HG02884 (cell line): Measurements from ENCODE around the gene ATP8B3.
"Not testable (repeated sequence)": the region's sequence is repeated elsewhere in the genome, so short reads cannot be mapped to it uniquely, and the experiment has no call there.

Source experiments
- ATAC-seq: cut with Tn5 transposase; IDR thresholded peaks from one replicate; pipeline ENCODE4 v1.9.1; 2021; ENCODE audit warnings: mild to moderate bottlenecking, moderate library complexity; ENCODE audit not compliant: unreplicated experiment

The ATP8B3 gene

DNA sequence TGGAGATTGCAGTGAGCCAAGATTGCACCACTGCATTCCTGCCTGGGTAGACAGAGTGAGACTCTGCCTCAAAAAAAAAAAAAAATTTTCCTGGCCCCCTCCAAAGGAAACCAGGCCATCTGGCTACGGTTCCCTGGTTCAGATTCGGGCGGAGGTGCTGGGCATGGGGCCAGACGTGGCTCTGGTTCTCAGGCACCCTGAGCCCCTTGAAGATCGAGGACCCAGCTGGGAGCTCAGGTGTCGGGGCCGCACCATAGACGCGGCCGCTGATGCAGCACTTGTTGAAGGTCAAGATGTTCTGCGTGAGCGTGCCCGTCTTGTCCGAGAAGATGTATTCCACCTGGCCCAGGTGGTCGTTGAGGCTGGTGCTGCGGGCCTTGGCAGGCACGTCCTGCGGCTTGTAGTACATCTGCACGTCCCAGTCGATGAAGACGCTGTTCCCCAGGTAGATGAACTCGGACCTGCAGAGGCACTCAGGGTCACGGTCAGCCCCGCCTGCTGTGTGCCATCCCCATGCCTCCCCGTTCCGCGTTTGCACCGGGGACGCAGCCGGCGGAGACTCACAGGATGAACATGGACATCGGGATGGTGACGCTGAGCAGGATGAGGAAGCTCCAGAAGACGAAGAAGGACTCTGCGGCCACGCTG lies 12.3 kb downstream of the ATP8B3 start:
- ATAC-seq, result no peak

DNA sequence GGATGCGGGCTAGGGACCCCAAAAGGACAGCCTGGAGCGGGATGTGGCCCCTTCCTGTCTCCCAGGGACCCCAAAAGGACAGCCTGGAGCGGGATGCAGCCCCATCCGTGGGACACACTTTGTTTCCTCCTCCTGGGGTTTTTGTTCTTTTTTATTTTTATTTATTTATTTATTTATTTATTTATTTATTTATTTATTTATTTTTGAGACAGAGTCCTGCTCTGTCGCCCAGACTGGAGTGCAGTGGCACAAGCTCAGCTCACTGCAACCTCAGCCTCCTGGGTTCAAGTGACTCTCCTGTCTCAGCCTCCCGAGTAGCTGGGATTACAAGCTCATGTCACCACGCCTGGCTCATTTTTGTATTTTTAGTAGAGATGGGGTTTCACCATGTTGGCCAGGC lies 14.8 kb downstream of the ATP8B3 start:
- not testable (repeated sequence) for ATAC-seq

DNA sequence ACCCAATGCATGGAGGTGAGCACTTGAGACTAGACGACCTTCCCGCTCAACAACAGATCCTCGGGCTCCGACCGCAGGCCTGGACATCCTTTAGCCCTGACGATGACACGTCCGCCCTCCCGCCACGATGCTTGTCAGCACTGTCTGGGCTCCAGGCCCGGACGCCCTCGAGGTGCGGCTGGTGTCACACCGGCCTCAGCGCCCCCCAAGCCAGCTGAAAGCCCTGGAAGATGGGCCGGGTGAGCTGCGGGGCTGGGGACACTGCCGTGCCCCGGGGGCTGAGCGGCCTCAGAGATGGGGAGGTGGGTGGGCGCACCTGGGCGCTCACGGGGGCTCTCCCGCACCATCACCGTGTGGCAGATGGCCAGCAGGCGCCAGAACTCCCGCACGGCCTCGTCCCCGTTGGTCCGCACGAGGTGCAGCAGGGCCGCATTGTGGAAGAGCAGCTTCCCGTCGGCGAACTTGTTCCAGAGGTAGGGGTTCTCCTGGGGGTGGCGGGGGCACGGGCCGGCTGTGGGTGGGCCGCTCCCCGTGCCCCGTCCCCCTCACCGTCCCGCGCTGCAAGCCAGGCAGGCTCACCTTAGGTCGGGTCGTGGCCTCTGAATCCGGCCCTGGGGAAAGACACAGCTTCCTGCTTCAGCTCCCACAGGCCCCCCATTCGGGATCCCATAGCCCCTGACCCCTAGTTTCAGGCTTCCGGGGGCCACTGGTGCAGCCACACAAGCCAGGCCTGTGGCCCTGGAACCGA lies 15.5 kb downstream of the ATP8B3 start:
- ATAC-seq, result no peak

DNA sequence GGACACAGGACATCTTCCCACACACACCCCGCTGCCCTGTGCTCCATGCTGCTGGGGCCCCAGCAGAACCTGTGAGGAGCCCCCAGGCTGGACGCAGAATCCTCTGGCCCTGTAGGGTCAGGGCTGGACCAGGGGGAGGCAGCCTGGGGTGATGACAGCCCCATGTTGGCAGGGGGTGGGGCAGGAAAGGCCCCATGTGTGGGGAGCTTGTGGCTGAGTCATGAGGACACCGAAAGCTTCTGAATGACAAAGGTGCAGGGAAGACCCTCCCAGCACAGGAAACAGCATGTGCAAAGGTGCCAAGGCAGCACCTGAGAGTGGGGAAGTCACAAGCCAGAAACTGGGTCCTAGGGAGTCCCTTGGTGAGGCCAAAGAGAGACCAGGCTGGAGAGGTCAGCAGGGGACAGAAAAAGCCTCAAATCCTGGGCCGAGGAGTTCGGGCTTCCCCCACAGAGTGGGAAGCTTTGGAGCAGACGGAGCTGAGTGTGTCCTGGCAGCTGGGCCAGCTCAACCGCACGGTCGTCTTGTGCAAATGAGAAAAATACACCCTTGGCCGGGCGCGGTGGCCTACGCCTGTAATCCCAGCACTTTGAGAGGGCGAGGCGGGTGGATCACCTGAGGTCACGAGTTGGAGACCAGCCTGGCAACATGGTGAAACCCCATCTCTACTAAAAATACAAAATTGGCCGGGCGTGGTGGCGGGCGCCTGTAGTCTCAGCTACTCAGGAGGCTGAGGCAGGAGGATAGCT lies 17.5 kb downstream of the ATP8B3 start:
- ATAC-seq, result no peak

DNA sequence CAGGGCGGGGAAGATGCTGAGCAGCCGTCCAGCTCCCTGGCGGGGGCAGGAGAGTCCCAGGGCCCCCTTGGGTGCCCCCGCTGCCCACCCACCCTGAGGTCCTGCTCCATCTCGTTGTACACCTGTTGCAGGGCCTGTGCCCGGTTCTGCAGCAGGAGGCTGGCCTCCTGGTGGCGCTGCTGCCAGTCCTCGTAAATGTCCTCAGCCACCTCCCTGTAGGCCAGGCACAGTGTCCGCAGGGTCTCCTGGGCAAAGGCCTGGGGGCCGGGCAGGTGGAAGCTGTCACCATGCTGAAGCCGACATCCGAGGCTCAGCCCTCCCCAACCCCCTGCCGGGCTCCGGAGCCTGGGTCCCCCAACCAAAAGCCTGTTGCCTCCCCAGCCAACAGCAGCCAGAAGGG lies 20.2 kb downstream of the ATP8B3 start:
- ATAC-seq, result no peak

DNA sequence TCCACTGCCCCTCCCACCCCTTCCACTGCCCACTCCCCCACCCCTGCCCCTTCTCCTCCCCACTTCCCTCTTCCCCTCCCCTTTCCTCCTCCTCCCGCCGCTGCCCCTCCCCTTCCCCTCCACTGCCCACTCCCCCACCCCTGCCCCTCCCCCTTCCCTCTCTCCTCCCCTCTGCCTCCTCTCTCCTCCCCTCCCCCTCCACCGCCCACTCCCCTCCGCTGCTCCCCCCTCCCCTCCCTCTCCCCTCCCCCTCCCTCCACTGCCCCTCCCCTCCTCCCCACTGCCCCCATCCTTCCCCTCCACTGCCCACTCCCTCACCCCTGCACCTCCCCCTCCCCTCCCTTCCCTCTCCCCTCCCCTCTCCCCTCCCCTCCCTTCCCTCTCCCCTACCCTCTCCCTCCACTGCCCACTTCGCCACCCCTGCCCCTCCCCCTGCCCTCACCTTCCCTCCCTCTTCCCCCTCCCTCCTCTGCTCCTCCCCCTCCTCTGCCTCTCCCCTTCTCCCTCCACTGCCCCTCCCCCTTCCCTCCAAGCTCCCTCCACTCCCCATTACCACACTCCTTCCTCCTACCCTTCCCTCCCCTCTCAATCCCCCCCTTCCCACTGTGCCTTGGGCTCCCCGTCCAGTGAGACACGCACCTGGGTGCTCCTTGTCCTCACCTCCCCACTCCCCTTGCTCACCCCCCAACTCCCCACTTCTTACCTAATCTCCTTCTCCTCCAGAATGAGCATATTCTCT lies 21.9 kb downstream of the ATP8B3 start:
- no peak for ATAC-seq

DNA sequence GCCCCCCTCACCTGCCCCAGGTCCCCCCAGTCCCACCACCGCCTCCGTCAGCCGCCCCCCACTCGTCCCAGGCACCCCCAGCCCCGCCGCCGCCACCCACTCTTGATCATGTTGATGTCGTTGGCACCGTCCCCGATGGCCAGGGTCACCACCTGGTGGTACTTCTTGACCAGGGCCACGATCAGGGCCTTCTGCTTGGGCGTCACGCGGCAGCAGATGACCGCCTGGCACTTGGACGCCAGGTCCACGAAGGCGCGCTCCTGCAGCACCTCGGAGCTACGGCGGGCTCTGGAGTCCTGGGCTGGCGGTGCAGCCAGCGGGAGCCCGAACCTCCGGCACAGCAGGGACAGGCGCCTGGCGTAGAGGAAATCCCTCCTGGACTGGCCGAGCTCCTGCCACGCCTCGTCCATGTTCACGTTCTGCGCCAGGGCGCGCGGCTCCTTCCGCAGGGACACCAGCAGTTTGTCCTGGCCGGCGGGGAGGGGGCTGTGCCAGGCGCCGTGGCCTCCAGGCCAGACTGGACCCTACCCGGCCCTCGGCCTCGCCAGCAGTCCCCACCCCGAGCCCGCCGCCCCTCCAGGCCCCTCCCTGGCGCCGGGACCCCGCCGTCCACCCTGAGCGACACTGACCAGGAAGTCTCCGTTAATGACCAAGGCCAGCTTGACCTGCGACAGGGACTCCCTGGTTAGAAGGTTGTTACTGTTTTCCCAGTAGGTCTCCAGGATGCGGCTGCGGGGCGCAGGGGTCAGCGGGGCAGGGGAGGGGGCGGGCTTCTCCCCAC lies 22.6 kb downstream of the ATP8B3 start:
- no peak for ATAC-seq

DNA sequence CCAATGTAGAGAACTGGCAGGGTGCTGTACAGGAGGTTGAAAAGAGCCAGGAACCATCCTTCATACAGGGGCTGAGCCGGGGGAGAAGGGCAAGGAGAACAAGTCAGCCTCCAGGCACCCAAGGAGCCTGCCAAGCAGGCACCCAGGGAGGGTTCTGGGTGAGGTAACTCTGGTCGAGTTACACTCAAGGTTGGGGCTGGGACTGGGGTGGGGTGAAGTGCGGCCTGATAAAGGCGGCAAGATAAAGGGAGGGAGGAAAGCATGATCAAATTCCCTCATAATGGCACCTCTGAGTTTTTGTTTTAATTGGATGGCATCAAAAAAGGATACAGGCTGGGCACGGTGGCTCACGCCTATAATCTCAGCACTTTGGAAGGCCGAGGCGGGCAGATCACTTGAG lies 25.0 kb downstream of the ATP8B3 start:
- ATAC-seq, result no peak

DNA sequence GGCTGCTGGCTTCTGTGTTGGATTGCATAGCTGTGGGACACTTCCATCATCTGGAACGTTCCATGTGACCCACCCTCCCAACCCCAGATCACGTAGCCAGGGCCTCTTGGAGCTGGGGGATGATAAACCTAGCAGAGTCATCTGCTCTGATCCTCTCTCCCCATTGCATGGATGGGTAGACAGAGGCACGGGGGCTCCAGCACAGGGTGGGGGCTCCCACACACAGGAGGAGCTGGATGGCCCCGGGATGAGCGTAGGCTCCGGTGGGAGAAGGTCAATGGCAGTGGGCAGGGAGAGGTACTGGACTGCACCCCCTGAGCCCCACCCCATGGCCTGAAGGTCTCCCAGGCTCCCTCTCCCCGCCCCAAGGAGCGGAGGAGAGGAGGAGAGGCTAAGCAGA lies 25.4 kb downstream of the ATP8B3 start:
- ATAC-seq, result no peak

DNA sequence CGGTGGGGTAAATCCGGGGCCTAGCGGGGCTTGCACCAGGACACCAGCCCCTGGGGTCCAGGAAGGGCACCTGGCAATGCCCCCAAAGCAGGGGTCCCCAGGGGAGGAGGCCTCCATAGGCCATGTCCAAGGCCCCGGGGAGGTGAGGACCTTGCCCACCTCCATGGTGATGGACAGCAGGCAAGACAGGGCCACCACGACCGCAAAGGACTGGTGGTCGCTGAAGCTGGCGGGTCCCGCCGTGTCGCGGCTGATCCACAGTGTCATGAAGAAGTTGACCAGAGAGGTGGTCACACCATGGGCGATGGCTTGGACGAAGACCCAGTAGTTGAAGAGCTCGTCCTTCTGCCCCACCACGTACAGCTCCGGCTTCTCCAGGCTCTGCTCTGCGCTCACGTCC lies 26.8 kb downstream of the ATP8B3 start:
- no peak for ATAC-seq

DNA sequence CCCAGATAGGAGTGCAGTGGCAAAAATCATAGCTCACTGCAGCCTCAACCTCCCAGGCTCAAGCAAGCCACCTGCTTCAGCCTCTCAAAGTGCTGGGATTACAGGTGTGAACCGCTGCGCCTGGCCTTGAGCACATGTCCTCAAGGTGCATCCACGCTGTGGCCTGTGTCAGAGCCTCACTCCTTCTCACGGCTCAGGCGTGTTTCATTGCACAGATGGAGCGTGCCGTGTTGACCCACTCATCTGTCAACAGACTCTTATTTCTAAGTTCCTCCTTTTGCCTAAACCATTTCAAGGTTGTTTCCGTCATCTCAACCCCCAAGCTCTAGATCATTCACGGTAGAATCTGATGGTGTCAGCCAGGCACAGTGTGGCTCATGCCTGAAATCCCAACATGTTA lies 28.2 kb downstream of the ATP8B3 start:
- no peak for ATAC-seq

DNA sequence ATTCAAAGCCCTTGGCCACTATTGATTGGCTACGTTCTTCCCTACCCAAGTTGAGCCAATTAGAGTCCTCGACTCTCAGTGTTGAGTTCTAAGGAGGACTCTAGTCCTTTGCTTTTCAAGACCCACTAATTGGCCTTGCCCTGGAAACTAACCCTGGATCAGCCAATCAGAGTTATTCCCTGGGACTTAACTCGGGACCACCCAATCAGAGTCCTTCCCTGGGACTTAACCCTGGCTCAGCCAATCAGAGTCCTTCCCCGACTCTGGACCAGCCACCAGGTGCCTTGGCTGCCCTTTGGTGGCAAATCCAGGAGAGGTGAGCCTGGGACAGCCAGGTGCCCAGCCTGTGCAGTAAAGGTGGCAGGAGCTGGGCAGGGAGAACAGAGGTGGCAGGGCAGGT lies 28.7 kb downstream of the ATP8B3 start:
- ATAC-seq, result no peak

DNA sequence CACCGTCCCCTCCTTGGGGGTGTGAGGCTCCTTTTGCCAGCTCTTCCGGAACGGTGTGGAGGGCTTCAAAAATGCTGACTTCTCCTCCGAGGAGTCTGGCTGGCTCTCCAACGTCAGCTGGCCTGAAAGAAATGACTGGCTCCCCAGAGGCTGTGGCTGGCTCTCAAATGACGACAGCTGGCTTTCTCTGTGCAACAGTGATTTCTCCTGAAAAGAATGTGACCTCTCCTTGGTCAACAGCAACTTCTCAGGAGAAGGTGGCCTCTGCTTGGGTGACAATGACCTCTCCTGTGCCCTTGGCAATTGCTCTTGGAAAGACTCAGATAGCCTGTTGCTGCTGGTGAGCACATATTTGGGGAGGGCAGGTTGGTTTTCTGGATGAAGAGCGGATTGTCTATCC lies 29.6 kb downstream of the ATP8B3 start:
- ATAC-seq, result no peak

DNA sequence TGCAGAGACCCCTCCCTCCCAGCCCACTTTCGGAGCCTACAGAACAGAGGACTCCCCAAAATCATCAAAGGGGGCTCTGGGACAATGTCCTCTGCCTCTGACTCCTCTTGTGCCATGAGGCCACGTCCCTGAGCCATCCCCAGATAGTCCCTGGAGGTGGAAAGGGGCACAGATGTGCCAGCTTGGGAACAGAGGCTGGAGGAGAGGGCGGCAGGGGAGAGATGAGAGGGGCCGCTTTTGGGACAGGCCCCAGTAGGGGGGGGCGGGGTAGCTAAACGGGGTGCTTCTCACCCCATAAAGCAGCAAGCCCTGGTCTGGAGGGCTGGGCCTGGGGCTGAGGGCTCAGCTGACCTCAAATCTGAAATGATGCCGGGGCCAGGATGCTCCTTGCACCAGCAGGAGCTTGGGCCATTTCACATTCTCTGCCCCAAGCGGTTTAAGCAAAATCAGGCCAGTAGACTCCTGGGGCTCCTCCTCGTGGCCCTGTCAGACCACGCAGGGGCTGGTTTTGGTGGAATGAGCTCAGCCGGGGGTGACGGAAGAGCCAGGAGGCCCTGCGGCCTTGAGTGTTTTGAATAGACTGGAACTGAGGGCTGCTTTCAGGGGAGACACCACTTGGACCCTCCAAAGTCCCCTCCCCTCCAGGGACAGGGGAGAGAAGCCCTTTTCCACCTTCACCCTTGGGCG lies 31.7 kb downstream of the ATP8B3 start:
- ATAC-seq, result no peak

DNA sequence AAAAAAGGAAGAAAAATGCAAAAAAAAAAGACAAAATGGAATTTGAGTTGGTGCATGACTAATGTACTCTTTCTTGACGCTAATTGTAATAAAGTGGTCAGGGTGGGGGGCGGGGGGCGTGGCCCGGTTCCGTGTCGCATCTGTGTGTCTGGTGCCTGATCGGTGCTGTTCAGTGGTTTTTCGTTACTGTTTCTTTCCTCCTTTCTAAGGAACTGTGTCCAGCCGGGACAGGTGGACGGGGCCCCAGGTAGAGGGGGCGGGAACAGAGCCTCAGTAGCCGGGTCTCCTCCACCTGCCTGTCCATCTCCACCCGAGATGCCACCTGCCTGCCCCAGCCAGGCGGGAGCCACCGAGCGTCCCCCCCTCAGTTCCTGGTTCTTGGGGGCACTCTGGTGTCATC lies 32.5 kb downstream of the ATP8B3 start:
- no peak for ATAC-seq

DNA sequence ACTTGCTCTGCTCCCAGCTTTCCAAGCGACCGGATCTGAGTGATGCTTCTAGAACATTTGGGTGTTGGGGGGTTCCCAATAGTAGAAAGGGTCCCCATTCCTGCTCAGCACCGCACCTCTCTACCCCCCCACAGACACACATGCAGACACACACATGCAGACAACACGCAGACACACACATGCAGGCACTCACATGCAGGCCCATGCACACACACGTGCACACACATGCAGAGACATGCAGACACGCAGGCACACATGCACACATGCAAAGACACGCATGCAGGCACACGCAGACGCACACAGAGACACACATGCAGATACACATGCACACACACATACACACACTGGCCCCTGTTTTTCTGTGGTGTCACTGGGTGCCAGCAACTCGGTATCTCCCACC lies 34.9 kb downstream of the ATP8B3 start:
- no peak for ATAC-seq

DNA sequence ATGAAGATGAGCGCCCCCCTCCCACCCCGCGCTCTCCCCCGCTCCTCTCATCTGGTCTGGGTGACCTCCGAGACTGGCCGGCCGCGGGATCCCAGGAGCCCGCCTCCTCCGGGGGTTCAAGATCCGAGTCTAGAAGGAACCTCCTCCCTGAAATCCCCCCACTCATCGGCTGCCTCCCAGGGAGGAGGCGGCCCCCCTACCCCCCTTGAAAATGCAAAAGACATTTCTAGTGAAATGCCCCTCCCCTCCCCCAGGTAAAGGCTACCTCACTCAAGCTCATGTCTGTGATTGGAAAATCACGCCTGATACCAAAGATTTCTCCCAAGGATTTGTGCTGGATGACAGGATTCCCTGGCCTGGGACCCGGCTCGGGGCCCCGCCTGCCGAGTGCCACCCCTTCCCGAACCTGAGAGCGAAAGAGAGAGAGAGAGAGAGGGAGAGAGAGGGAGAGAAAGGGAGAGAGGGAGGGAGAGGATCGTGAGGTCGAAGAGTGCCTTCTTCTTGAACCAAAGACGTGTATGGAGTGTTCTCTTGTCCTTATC lies 35.4 kb downstream of the ATP8B3 start:
- no peak for ATAC-seq

DNA sequence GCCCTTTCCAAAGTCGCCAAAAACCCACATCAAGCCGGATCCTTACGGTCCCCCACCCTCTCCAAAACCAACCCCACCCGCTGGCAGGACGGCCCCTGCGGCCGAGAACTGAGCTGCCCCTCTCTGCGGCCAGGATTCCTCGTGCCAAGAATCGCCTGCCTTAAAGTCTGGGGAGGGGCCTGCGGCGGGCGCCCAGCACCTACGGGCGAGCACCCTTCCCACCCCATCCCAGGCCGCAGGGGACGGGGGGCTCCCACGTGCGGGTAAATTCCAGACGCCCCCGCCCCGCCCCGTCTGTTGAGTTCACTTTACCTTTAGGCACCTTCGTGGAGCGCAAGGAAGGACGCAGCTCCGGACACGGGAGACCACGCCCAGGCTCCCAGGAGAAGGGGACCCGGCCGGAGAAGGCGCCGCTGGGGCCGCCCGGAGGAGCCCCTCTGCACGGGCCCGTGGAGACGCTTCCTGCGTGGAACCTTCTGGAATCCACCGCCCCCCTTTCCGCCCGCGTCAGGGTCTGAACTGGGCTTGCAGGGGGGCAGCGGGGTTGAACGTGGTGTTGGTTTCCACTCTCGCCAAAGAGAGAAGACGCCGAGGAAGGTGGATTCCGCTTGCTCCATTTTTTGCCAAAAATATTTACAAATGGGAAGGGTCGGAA lies 36.0 kb downstream of the ATP8B3 start:
- no peak for ATAC-seq
